ENCODE data around the gene TERT.

Gene TERT

DNA sequence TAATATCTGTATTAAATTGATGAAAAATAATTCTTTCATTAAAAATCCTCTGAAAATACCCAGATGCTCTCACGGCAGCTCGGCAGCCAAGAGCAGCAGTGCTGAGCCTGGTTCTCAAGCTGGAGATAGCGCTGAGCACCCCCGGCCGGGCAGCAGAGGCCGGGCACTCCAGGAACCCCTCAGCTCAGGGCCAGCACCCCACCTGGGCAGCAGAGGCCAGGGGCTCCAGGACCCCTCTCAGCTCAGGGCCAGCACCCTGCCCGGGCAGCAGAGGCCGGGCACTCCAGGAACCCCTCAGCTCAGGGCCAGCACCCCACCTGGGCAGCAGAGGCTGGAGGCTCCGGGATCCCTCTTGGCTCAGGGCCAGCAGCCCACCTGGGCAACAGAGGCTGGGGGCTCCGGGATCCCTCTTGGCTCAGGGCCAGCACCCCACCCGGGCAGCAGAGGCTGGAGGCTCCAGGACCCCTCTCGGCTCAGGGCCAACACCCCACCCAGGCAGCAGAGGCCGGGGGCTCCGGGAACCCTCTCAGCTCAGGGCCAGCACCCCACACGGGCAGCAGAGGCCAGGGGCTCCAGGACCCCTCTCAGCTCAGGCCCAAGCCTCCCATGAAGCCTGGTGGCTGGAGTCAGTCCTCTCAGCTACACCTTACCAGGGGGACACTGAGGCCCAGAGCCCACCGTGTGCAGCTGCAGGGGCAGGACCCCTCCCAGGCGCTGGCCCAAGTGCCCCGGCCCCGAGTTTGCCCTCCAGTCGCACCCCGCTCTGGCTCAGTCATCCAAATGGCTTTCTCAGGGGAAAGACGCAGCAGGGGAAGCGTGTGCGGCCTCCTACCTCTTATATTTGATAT is 28.3 kb upstream of the TERT start:
- Histone ChIP-seq H3K4me1 (ENCODE audit: control insufficient read depth, insufficient read depth, low read length) (no peaks in the 10 kb centered on the region), H3K9me3 (ENCODE audit: control insufficient read depth, insufficient read depth, low read depth, low read length) (no peaks in the 10 kb centered on the region), H3K4me3 (ENCODE audit: low read depth, low read length) (no peak overlapping the region), H3K27ac (ENCODE audit: extremely low read depth, low read depth, low read length) (no peak overlapping the region), H3K36me3 (ENCODE audit: control insufficient read depth in 2 of 2, insufficient read depth in 1 of 2, low read length in 2 of 2) (peaks cover 0 to 82% of the 10 kb centered on the region in 2 experiments)
- no peak for TF ChIP-seq HOXA7 (CRISPR knock-in tag; IDR thresholded peaks at IDR 0.05; ENCODE audit: borderline replicate concordance)
- TF ChIP-seq, protein P1, sequence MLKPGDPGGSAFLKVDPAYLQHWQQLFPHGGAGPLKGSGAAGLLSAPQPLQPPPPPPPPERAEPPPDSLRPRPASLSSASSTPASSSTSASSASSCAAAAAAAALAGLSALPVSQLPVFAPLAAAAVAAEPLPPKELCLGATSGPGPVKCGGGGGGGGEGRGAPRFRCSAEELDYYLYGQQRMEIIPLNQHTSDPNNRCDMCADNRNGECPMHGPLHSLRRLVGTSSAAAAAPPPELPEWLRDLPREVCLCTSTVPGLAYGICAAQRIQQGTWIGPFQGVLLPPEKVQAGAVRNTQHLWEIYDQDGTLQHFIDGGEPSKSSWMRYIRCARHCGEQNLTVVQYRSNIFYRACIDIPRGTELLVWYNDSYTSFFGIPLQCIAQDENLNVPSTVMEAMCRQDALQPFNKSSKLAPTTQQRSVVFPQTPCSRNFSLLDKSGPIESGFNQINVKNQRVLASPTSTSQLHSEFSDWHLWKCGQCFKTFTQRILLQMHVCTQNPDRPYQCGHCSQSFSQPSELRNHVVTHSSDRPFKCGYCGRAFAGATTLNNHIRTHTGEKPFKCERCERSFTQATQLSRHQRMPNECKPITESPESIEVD (tag by site-specific recombination; IDR thresholded peaks at IDR 0.05): no peak
- no peak for TF ChIP-seq ZNF621 (tag by site-specific recombination; IDR thresholded peaks at IDR 0.05)
- TF ChIP-seq ZNF837 (tag by site-specific recombination; IDR thresholded peaks at IDR 0.05): no peak
- TF ChIP-seq, protein P2, sequence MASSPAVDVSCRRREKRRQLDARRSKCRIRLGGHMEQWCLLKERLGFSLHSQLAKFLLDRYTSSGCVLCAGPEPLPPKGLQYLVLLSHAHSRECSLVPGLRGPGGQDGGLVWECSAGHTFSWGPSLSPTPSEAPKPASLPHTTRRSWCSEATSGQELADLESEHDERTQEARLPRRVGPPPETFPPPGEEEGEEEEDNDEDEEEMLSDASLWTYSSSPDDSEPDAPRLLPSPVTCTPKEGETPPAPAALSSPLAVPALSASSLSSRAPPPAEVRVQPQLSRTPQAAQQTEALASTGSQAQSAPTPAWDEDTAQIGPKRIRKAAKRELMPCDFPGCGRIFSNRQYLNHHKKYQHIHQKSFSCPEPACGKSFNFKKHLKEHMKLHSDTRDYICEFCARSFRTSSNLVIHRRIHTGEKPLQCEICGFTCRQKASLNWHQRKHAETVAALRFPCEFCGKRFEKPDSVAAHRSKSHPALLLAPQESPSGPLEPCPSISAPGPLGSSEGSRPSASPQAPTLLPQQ (tag by site-specific recombination; IDR thresholded peaks at IDR 0.05): no peak
- TF ChIP-seq ZFP37 (tag by site-specific recombination; IDR thresholded peaks at IDR 0.05): no peak
- TF ChIP-seq, protein P3, sequence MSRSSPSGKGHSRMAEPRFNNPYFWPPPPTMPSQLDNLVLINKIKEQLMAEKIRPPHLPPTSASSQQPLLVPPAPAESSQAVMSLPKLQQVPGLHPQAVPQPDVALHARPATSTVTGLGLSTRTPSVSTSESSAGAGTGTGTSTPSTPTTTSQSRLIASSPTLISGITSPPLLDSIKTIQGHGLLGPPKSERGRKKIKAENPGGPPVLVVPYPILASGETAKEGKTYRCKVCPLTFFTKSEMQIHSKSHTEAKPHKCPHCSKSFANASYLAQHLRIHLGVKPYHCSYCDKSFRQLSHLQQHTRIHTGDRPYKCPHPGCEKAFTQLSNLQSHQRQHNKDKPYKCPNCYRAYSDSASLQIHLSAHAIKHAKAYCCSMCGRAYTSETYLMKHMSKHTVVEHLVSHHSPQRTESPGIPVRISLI (tag by site-specific recombination; IDR thresholded peaks at IDR 0.05): no peak
- ChIA-PET POLR2A (no interaction called here), CTCF (no interaction called here)

DNA sequence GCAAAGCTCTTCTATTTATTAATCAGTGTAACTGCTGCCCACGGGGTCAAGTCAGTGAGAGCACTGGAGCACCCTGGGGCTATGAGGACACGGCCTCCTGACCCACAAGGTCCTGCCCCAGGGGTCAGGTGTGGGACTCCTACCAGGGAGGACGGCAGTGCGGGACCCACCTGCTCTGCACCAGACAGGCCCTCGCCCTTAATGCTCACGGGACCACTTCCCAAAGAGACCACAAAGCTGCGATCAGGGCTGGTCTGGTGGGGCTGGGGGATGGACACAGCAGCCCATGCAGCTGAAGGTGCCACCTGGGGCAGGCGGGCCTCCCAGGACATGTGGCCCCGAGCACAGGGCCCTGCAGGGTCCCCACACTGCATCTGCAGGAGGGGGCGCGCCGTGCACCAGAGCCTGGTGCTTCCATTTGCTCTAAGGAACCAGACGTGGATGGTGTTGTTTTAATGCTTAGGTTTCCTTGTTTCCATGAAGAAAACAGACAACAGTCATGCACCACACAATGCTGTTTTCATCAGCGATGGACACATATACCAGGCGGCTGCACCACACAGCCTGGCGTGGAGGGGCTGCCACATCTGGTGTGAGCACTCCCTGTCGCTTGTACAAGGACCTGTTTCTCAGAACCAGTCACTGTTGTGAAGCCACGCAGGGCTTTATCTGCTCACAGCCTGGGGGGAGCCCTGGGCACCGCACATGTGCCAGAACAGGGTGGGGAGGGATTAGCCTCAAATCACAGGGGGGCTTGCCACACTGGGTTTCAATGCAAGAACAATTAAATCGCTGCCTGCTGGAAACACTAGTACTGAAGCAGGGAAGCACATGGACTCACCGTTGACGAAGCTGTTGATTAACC is 27.4 kb upstream of the TERT start:
- H3K27ac ChIP-seq (ENCODE audit: extremely low read depth, low read depth, low read length): no peak overlapping the region
- no peaks in the 10 kb centered on the region for H3K4me1 ChIP-seq (ENCODE audit: control insufficient read depth, insufficient read depth, low read length)
- ChIA-PET CTCF (interaction anchor here (0.9 kb wide), 1 partner anchor 17 kb away, joined by 6 read pairs; no protein-coding TSS in a partner anchor), POLR2A (interaction anchor here (0.5 kb wide), 1 partner anchor 312 kb away, joined by 10 read pairs; no protein-coding TSS in a partner anchor)
- no peaks in the 10 kb centered on the region for H3K9me3 ChIP-seq (ENCODE audit: control insufficient read depth, insufficient read depth, low read depth, low read length)
- no peak overlapping the region for H3K4me3 ChIP-seq (ENCODE audit: low read depth, low read length)
- peaks cover 2 to 90% of the 10 kb centered on the region in 2 experiments for H3K36me3 ChIP-seq (ENCODE audit: control insufficient read depth in 2 of 2, insufficient read depth in 1 of 2, low read length in 2 of 2)
- TF ChIP-seq ZNF791 (tag by site-specific recombination; IDR thresholded peaks at IDR 0.05) (no peak), ZNF654 (tag by site-specific recombination; IDR thresholded peaks at IDR 0.05; ENCODE audit: low read depth) (no peak), ZNF157 (tag by site-specific recombination; IDR thresholded peaks at IDR 0.05) (no peak), REPIN1 (tag by site-specific recombination; IDR thresholded peaks at IDR 0.05; ENCODE audit: low read depth) (no peak), ZNF624 (tag by site-specific recombination; IDR thresholded peaks at IDR 0.05) (no peak), ZNF510 (tag by site-specific recombination; IDR thresholded peaks at IDR 0.05; ENCODE audit: insufficient replicate concordance) (no peak), ZNF202 (tag by site-specific recombination; IDR thresholded peaks at IDR 0.05; ENCODE audit: borderline replicate concordance) (no peak), ZNF350 (tag by site-specific recombination; IDR thresholded peaks at IDR 0.05) (no peak), ZNF2 (tag by site-specific recombination; IDR thresholded peaks at IDR 0.05) (no peak), TCF7L2 (IDR thresholded peaks at IDR 0.05; ENCODE audit: borderline replicate concordance, low read depth, low read length) (no peak), ZNF571 (tag by site-specific recombination; IDR thresholded peaks at IDR 0.05) (no peak), ZEB2 (tag by site-specific recombination; IDR thresholded peaks at IDR 0.05) (no peak), ZFHX2 (tag by site-specific recombination; conservative IDR thresholded peaks at IDR 0.05) (no peak), ZNF37A (tag by site-specific recombination; IDR thresholded peaks at IDR 0.05) (no peak)
- TF ChIP-seq, protein P4, sequence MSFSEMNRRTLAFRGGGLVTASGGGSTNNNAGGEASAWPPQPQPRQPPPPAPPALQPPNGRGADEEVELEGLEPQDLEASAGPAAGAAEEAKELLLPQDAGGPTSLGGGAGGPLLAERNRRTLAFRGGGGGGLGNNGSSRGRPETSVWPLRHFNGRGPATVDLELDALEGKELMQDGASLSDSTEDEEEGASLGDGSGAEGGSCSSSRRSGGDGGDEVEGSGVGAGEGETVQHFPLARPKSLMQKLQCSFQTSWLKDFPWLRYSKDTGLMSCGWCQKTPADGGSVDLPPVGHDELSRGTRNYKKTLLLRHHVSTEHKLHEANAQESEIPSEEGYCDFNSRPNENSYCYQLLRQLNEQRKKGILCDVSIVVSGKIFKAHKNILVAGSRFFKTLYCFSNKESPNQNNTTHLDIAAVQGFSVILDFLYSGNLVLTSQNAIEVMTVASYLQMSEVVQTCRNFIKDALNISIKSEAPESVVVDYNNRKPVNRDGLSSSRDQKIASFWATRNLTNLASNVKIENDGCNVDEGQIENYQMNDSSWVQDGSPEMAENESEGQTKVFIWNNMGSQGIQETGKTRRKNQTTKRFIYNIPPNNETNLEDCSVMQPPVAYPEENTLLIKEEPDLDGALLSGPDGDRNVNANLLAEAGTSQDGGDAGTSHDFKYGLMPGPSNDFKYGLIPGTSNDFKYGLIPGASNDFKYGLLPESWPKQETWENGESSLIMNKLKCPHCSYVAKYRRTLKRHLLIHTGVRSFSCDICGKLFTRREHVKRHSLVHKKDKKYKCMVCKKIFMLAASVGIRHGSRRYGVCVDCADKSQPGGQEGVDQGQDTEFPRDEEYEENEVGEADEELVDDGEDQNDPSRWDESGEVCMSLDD (tag by site-specific recombination; IDR thresholded peaks at IDR 0.05): no peak
- TF ChIP-seq, protein P3 (tag by site-specific recombination; IDR thresholded peaks at IDR 0.05): no peak
- TF ChIP-seq, protein P5, sequence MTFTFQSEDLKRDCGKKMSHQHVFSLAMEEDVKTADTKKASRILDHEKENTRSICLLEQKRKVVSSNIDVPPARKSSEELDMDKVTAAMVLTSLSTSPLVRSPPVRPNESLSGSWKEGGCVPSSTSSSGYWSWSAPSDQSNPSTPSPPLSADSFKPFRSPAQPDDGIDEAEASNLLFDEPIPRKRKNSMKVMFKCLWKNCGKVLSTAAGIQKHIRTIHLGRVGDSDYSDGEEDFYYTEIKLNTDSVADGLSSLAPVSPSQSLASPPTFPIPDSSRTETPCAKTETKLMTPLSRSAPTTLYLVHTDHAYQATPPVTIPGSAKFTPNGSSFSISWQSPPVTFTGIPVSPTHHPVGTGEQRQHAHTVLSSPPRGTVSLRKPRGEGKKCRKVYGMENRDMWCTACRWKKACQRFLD (tag by site-specific recombination; IDR thresholded peaks at IDR 0.05): no peak
